Gastroesophageal sphincter (tissue), 3 donors: ENCODE measurements around the gene MN1.

Source experiments
- POLR2A ChIP-seq, 2 donors: fragments of 450-650 bp; IDR thresholded peaks; one replicate each; pipeline ENCODE4 v1.6.1; 2017; ENCODE audit warnings: antibody characterized with exemption in 2 of 2, mild to moderate bottlenecking in 2 of 2, moderate library complexity in 1 of 2
- POLR2AphosphoS5 ChIP-seq: sonication (generic); formaldehyde crosslinking; IDR thresholded peaks from one replicate; pipeline ENCODE4 v1.6.1; 2017; ENCODE audit warnings: antibody characterized with exemption
- TF ChIP-seq, protein P1 (sequence below), 4 experiments: fragments of 200-600 bp in 2 of 4; fragments of 450-650 bp in 2 of 4; sonication (generic) in 1 of 4; IDR thresholded peaks; one replicate each; pipeline ENCODE4 v1.5.1; 2017 to 2019; ENCODE audit warnings: antibody characterized with exemption in 4 of 4, mild to moderate bottlenecking in 2 of 4, moderate library complexity in 2 of 4

DNA sequence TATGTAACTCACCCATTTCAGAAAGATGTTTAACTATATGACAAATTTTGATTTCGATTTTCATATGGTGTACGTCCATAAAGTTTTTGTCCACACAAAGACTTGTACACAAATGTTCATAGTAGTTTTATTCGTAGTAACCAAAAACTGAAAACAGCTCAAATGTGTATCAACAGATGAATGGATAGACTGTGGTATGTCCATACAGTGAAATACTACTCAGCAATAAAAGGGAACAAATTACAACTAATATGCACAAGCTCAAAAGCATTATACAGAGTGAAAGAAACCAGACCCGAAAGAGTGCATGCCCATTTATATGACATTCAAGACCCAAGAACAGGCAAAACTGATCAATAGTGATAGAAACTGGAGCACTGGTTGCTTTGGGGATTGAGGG is 64.0 kb downstream of the MN1 start:
- TF ChIP-seq, protein P1, sequence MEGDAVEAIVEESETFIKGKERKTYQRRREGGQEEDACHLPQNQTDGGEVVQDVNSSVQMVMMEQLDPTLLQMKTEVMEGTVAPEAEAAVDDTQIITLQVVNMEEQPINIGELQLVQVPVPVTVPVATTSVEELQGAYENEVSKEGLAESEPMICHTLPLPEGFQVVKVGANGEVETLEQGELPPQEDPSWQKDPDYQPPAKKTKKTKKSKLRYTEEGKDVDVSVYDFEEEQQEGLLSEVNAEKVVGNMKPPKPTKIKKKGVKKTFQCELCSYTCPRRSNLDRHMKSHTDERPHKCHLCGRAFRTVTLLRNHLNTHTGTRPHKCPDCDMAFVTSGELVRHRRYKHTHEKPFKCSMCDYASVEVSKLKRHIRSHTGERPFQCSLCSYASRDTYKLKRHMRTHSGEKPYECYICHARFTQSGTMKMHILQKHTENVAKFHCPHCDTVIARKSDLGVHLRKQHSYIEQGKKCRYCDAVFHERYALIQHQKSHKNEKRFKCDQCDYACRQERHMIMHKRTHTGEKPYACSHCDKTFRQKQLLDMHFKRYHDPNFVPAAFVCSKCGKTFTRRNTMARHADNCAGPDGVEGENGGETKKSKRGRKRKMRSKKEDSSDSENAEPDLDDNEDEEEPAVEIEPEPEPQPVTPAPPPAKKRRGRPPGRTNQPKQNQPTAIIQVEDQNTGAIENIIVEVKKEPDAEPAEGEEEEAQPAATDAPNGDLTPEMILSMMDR (IDR thresholded peaks at IDR 0.05) = no peak
- TF ChIP-seq POLR2A (IDR thresholded peaks at IDR 0.05) (no peak), POLR2AphosphoS5 (no peak)
